MM.1S (cell line): ENCODE measurements around the gene BARHL1.

Experiments used
- DNase-seq: peaks from one replicate; pipeline ENCODE4 v3.0.0-alpha.2; 2015
- H2AFZ ChIP-seq: fragments of 300-600 bp; sonication (generic); 2 replicates; pipeline ENCODE4 v1.6.0; 2016; ENCODE audit warnings: antibody characterized with exemption, low read length
- H3F3A ChIP-seq: fragments of 300-600 bp; sonication (generic); 2 replicates; pipeline ENCODE4 v1.6.1; 2016; ENCODE audit warnings: mild to moderate bottlenecking, antibody characterized with exemption, low read length, moderate library complexity, mixed read lengths; ENCODE audit not compliant: insufficient read depth
- H3K27ac ChIP-seq: fragments of 300-600 bp; sonication (generic); 2 replicates; pipeline ENCODE4 v1.5.1; 2016; ENCODE audit warnings: mild to moderate bottlenecking, low read length
- H3K27me3 ChIP-seq: fragments of 300-600 bp; sonication (generic); replicated peaks from 2 replicates; pipeline ENCODE4 v1.6.0; 2016; ENCODE audit warnings: low read length; ENCODE audit not compliant: insufficient read depth
- H3K36me3 ChIP-seq: fragments of 300-600 bp; sonication (generic); replicated peaks from 2 replicates; pipeline ENCODE4 v1.6.1; 2016; ENCODE audit warnings: mild to moderate bottlenecking, low read length, mixed read lengths; ENCODE audit not compliant: insufficient read depth
- H3K4me1 ChIP-seq: fragments of 300-600 bp; sonication (generic); 2 replicates; pipeline ENCODE4 v1.6.1; 2016; ENCODE audit warnings: low read length, mixed read lengths
- H3K4me2 ChIP-seq: fragments of 300-600 bp; sonication (generic); 2 replicates; pipeline ENCODE4 v1.6.0; 2016; ENCODE audit warnings: low read depth, low read length
- H3K4me3 ChIP-seq: fragments of 300-600 bp; sonication (generic); 2 replicates; pipeline ENCODE4 v1.5.1; 2016; ENCODE audit warnings: low read length, mixed read lengths
- H3K79me2 ChIP-seq: fragments of 300-600 bp; sonication (generic); 2 replicates; pipeline ENCODE4 v1.6.1; 2016; ENCODE audit warnings: mixed run types, low read length, mixed read lengths
- H3K9ac ChIP-seq: fragments of 300-600 bp; sonication (generic); 2 replicates; pipeline ENCODE4 v1.6.1; 2016; ENCODE audit warnings: low read length, mixed read lengths
- H3K9me2 ChIP-seq: fragments of 300-600 bp; sonication (generic); replicated peaks from 2 replicates; pipeline ENCODE4 v1.6.1; 2016; ENCODE audit warnings: mild to moderate bottlenecking, low read length, mixed read lengths; ENCODE audit not compliant: insufficient read depth
- H3K9me3 ChIP-seq: fragments of 300-600 bp; sonication (generic); replicated peaks from 2 replicates; pipeline ENCODE4 v1.6.1; 2016; ENCODE audit warnings: mild to moderate bottlenecking, low read length, mixed read lengths; ENCODE audit not compliant: insufficient read depth
- H4K20me1 ChIP-seq: fragments of 300-600 bp; sonication (generic); 2 replicates; pipeline ENCODE4 v1.6.1; 2016; ENCODE audit warnings: mild to moderate bottlenecking, low read length, moderate library complexity, mixed read lengths; ENCODE audit not compliant: insufficient read depth
- EZH2 ChIP-seq: fragments of 300-600 bp; sonication (generic); optimal IDR thresholded peaks from 2 replicates; pipeline ENCODE3; 2017; ENCODE audit warnings: low read depth, mild to moderate bottlenecking, antibody characterized with exemption, low read length, mixed read lengths
- EZH2phosphoT487 ChIP-seq: fragments of 300-600 bp; sonication (generic); IDR thresholded peaks from 2 replicates; pipeline ENCODE4 v1.6.1; 2018; ENCODE audit warnings: antibody characterized with exemption, low read length
- TF ChIP-seq, protein P1 (sequence below): fragments of 300-600 bp; sonication (generic); IDR thresholded peaks from 2 replicates; pipeline ENCODE4 v1.5.1; 2016; ENCODE audit warnings: antibody characterized with exemption, low read length, mixed read lengths

The BARHL1 gene

DNA sequence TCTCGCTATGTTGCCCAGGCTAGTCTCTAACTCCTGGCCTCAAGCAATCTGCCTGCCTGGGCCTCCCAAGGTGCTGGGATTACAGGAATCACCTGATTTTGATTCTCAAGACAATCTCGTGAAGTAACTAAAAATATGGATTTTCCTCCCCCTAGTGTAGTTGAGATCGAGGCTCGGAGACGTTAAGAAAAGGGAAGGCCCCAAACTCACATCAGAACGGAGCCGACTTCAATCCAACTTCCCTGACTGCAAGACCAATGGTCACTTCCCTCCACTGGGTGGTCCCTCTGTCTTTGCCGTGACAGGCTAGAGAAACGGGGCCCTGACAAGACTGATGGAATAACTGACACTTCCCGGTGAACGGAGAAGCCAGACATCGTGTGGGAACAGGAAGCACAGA lies 28.3 kb downstream of the BARHL1 start:
- Histone ChIP-seq H3K36me3 (no peaks in the 10 kb centered on the region), H3K27ac (no peak overlapping the region), H3K4me2 (no peak overlapping the region)

DNA sequence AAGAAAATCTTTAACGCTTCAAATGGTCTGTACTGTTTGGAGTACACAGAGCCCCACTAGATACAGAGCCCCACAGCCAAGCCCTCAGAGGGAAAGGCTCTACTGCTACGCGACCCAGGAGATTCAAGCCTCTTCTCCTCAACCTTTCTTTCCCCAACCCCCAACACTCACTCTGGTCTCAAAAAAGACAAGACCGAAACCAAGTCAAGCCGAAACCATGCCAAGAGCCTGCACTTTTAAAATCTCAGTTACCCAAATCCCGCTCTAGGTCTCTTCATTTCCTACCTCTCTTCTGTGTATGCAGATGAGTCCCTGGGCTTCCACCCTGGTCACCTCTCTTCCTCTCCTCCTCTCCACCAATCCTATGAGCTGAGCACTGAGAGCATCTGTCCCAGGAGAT lies 31.9 kb downstream of the BARHL1 start:
- H3K9ac ChIP-seq: no peak overlapping the region
- no peaks in the 10 kb centered on the region for H3K79me2 ChIP-seq
- no peaks in the 10 kb centered on the region for H4K20me1 ChIP-seq
- no peaks in the 10 kb centered on the region for H3F3A ChIP-seq
- H3K4me2 ChIP-seq: peak overlapping the region; percentile 46
- TF ChIP-seq EZH2phosphoT487 (no peak), EZH2 (no peak)
- TF ChIP-seq, protein P1, sequence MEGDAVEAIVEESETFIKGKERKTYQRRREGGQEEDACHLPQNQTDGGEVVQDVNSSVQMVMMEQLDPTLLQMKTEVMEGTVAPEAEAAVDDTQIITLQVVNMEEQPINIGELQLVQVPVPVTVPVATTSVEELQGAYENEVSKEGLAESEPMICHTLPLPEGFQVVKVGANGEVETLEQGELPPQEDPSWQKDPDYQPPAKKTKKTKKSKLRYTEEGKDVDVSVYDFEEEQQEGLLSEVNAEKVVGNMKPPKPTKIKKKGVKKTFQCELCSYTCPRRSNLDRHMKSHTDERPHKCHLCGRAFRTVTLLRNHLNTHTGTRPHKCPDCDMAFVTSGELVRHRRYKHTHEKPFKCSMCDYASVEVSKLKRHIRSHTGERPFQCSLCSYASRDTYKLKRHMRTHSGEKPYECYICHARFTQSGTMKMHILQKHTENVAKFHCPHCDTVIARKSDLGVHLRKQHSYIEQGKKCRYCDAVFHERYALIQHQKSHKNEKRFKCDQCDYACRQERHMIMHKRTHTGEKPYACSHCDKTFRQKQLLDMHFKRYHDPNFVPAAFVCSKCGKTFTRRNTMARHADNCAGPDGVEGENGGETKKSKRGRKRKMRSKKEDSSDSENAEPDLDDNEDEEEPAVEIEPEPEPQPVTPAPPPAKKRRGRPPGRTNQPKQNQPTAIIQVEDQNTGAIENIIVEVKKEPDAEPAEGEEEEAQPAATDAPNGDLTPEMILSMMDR: no peak
- H3K27me3 ChIP-seq: no peaks in the 10 kb centered on the region
- peaks cover 5% of the 10 kb centered on the region; the same call in 1 of the 2 replicates for H3K4me1 ChIP-seq
- DNase-seq: peak; percentile 23
- H3K9me3 ChIP-seq: no peaks in the 10 kb centered on the region
- 0 out of 2 replicates have a peak overlapping the region, but pooled peaks have one; percentile 8 for H3K27ac ChIP-seq
- no peaks in the 10 kb centered on the region for H3K36me3 ChIP-seq
- no peak overlapping the region for H2AFZ ChIP-seq
- no peaks in the 10 kb centered on the region for H3K9me2 ChIP-seq
- H3K4me3 ChIP-seq: no peak overlapping the region

More for the DNA sequence above, 28.3 kb downstream of the BARHL1 start:
- H3F3A ChIP-seq: no peaks in the 10 kb centered on the region
- DNase-seq: no peak
- H3K9ac ChIP-seq: no peak overlapping the region
- no peaks in the 10 kb centered on the region for H3K79me2 ChIP-seq
- no peak overlapping the region for H3K4me3 ChIP-seq
- H4K20me1 ChIP-seq: no peaks in the 10 kb centered on the region
- no peaks in the 10 kb centered on the region for H3K9me3 ChIP-seq
- no peaks in the 10 kb centered on the region for H3K9me2 ChIP-seq
- H3K27me3 ChIP-seq: no peaks in the 10 kb centered on the region
- no peak overlapping the region for H2AFZ ChIP-seq
- TF ChIP-seq EZH2: no peak
- TF ChIP-seq EZH2phosphoT487: no peak
- TF ChIP-seq, protein P1: no peak
- H3K4me1 ChIP-seq: peaks cover 5% of the 10 kb centered on the region; the same call in 1 of the 2 replicates

GRCh38 chr9:132615774-132616173 lies 33.4 kb downstream of the BARHL1 start:
- Histone ChIP-seq H3K9ac (no peak overlapping the region), H3K9me3 (no peaks in the 10 kb centered on the region), H3K4me3 (no peak overlapping the region), H3K4me1 (peaks cover 5% of the 10 kb centered on the region; the same call in 1 of the 2 replicates), H3F3A (no peaks in the 10 kb centered on the region), H3K79me2 (no peaks in the 10 kb centered on the region), H3K27me3 (no peaks in the 10 kb centered on the region), H3K27ac (no peak overlapping the region), H4K20me1 (no peaks in the 10 kb centered on the region), H3K9me2 (no peaks in the 10 kb centered on the region), H3K4me2 (no peak overlapping the region), H3K36me3 (no peaks in the 10 kb centered on the region), H2AFZ (no peak overlapping the region)
- DNase-seq: no peak
- TF ChIP-seq, protein P1: no peak
